Aorta (tissue), 5 donors: ENCODE data around the gene PABPC1L2B. TPM values are rescaled to one million over a fixed set of nuclear protein-coding genes. Genes with fewer than 3 reads are reported as not detected.
A peak's percentile ranks its signal among the peaks of the same experiment; 100 is the strongest.
"Not testable (repeated sequence)": the region's sequence is repeated elsewhere in the genome, so short reads cannot be mapped to it uniquely, and the experiment has no call there.

Experiments
- ATAC-seq: fragments of 200-7000 bp; cut with Tn5 transposase; one replicate; pipeline ENCODE4 v1.9.1; 2022; ENCODE audit warnings: moderate library complexity; ENCODE audit not compliant: low FRiP score
- DNase-seq, 2 donors: peaks; one replicate each; pipeline ENCODE4 v3.0.0-alpha.2; 2020
- H3K27ac ChIP-seq, 2 donors: one replicate each; pipeline ENCODE4 v1.5.1; 2013; ENCODE audit warnings: low read length in 2 of 2, mild to moderate bottlenecking in 2 of 2, moderate library complexity in 2 of 2, control low read depth in 1 of 2, inconsistent platforms in 1 of 2, low read depth in 1 of 2
- H3K27me3 ChIP-seq, 2 donors: one replicate each; pipeline ENCODE4 v1.6.1; 2013; ENCODE audit warnings: control low read depth in 1 of 2, low read length in 1 of 2, mild to moderate bottlenecking in 1 of 2, moderate library complexity in 1 of 2; ENCODE audit not compliant: insufficient read depth in 2 of 2, control insufficient read depth in 1 of 2
- H3K36me3 ChIP-seq, 2 donors: one replicate each; pipeline ENCODE4 v1.6.1; 2013; ENCODE audit warnings: control low read depth in 1 of 2, low read length in 1 of 2, mild to moderate bottlenecking in 1 of 2; ENCODE audit not compliant: insufficient read depth in 2 of 2, control insufficient read depth in 1 of 2
- H3K4me1 ChIP-seq, 2 donors: one replicate each; pipeline ENCODE4 v1.6.1; 2013; ENCODE audit warnings: low read length in 2 of 2, control low read depth in 1 of 2, mild to moderate bottlenecking in 1 of 2, moderate library complexity in 1 of 2; ENCODE audit not compliant: insufficient read depth in 2 of 2, control insufficient read depth in 1 of 2
- H3K4me3 ChIP-seq, 2 donors: one replicate each; pipeline ENCODE4 v1.5.1; 2013; ENCODE audit warnings: low read length in 2 of 2, control low read depth in 1 of 2, mild to moderate bottlenecking in 1 of 2
- H3K9me3 ChIP-seq: one replicate; pipeline ENCODE4 v1.6.1; 2013; ENCODE audit warnings: mild to moderate bottlenecking, low read length; ENCODE audit not compliant: control insufficient read depth
- WGBS, 2 donors: extraction: QIAGEN DNeasy Blood & Tissue Kit; methylation state at CpG; one replicate each; pipeline ENCODE4 v1.1.7; 2013; 5-methylcytosine and 5-hydroxymethylcytosine counted together
- intact Hi-C, 2 donors: fragments of 100-400 bp; cut with DNase I; formaldehyde crosslinking; loops; one replicate each; pipeline versions ENCODE4 v1.14.2 to v1.15.0; 2022
- long read RNA-seq, 2 donors: library from polyadenylated mRNA; unstranded; transcript quantifications; one replicate each; pipeline ENCODE4 v2.0.0, GENCODE V29; 2020 to 2021
- polyA plus RNA-seq, 2 donors: library from polyadenylated mRNA; stranded (reverse); fragments of 200-250 nt; gene quantifications; one replicate each; pipeline ENCODE4 v1.2.3, GENCODE V29; 2013
- total RNA-seq, 2 donors: library from RNA; stranded (reverse); fragmentation: NEBNext Ultra II Directional; extraction: Animal tissue kit (Norgen Biotek cat#: 25700); gene quantifications; one replicate each; pipeline ENCODE4 v1.2.1, GENCODE V29; 2021
- donor health status: healthy with polysubstance abuse.
- donor health status: Bipolar disorder and iron deficiency.
- donor health status: DM: no; HTN: no; CAD: no.
- donor health status: DM: no; HTN: no; CAD: no.
- donor health status: DM: yes; HTN: yes; CAD: no.

PABPC1L2B gene
- not detected for total RNA-seq
- not detected for polyA plus RNA-seq
- long read RNA-seq, donor 1, result 0 reads
- long read RNA-seq, donor 2, result 0 reads

GRCh38 chrX:73002733-73003132, at the start of gene PABPC1L2B:
Gene PABPC1L2B, plus strand, starts transcription at chrX:73002939. Its CDS starts 704 bp downstream, at chrX:73003643.
- ATAC-seq, DNase-seq, H3K36me3 ChIP-seq, H3K27ac ChIP-seq, H3K9me3 ChIP-seq, H3K4me1 ChIP-seq, intact Hi-C loops, H3K4me3 ChIP-seq, H3K27me3 ChIP-seq: not testable (repeated sequence)
- no CpG with 5 or more reads among the region's 44 CpGs for WGBS, 2 donors

DNA sequence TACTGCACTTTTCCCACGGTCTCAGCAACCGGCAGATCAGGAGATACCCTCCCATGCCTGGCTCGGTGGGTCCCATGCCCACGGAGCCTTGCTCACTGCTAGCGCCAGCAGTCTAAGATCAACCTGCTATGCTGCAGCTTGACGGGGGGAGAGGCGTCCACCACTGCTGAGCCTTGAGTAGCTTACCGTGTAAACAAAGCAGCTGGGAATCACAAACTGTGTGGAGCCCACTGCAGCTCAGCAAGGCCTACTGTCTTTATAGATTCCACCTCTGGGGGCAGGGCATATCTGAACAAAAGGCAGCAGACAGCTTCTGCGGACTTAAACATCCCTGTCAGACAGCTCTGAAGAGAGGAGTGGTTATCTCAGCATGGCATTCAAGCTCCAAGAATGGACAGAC, 42.8 kb upstream of the PABPC1L2B start:
- H3K36me3 ChIP-seq, intact Hi-C loops, ATAC-seq, H3K4me3 ChIP-seq, H3K27me3 ChIP-seq, H3K4me1 ChIP-seq, H3K27ac ChIP-seq, H3K9me3 ChIP-seq, DNase-seq: not testable (repeated sequence)
- no CpG with 5 or more reads among the region's 9 CpGs for WGBS, 2 donors

DNA sequence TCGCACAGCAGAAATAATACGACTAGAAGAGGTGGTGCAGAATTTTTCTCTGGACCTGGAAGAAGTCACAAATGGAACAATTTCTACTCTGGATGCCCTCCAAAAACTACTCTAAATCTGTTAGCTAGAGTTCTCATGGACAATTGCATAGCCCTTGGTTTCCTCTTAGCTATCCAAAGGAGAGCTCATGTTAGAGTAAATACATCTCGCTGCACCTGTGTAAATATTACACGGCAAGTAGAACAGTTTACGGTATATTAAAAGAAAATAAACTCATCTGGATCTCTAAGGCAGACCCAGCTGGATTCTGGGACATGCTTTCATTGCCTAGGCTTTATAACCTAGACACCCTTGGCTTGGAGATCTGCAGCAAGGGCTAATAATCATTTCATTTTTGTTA, 30.9 kb upstream of the PABPC1L2B start:
- H3K9me3 ChIP-seq, H3K36me3 ChIP-seq, DNase-seq, H3K4me3 ChIP-seq, ATAC-seq, H3K4me1 ChIP-seq, H3K27ac ChIP-seq, H3K27me3 ChIP-seq, intact Hi-C loops: not testable (repeated sequence)
- WGBS, 2 donors, result no CpG with 5 or more reads among the region's 5 CpGs

- DNase-seq, ATAC-seq, H3K27ac ChIP-seq, H3K36me3 ChIP-seq, H3K27me3 ChIP-seq, H3K4me3 ChIP-seq, H3K9me3 ChIP-seq, H3K4me1 ChIP-seq, intact Hi-C loops: not testable (repeated sequence)
- no CpG with 5 or more reads among the region's 7 CpGs for WGBS, 2 donors
These were observed 27.9 kb upstream of the PABPC1L2B start for GRCh38 chrX:72974885-72975284.

DNA sequence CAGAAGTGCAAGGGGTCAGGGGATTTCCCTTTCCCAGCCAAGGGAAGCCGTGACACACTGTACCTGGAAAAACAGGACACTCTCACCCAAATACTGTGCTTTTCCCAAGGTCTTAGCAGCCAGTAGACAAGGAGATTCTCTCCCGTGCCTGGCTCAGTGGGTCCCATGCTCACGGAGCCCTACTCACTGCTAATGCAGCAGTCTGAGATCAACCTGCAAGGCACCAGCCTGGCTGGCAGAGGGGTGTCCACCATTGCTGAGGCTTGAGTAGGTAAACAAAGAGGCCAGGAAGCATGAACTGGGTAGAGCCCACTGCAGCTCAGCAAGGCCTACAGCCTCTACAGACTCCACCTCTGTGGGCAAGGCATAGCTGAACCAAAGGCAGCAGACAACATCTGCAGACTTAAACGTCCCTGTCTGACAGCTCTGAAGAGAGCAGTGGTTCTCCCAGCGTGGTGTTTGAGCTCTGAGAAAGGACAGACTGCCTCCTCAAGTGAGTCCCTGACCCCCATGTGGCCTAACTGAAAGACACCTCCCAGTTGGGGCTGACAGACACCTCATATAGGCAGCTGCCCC, 21.8 kb upstream of the PABPC1L2B start:
- H3K27me3 ChIP-seq, ATAC-seq, H3K4me1 ChIP-seq, H3K9me3 ChIP-seq, H3K27ac ChIP-seq, H3K36me3 ChIP-seq, intact Hi-C loops, H3K4me3 ChIP-seq: not testable (repeated sequence)
- 60 to 62% methylated on average over 5 of the region's 5 CpGs for WGBS, 2 donors
- DNase-seq, result peak; percentile 15

- no CpG with 5 or more reads among the region's 19 CpGs for WGBS, 2 donors
- H3K27ac ChIP-seq, H3K9me3 ChIP-seq, ATAC-seq, H3K36me3 ChIP-seq, H3K4me3 ChIP-seq, H3K4me1 ChIP-seq, intact Hi-C loops, DNase-seq, H3K27me3 ChIP-seq: not testable (repeated sequence)
These were observed 1.3 kb downstream of the PABPC1L2B start for GRCh38 chrX:73004032-73004431.

DNA sequence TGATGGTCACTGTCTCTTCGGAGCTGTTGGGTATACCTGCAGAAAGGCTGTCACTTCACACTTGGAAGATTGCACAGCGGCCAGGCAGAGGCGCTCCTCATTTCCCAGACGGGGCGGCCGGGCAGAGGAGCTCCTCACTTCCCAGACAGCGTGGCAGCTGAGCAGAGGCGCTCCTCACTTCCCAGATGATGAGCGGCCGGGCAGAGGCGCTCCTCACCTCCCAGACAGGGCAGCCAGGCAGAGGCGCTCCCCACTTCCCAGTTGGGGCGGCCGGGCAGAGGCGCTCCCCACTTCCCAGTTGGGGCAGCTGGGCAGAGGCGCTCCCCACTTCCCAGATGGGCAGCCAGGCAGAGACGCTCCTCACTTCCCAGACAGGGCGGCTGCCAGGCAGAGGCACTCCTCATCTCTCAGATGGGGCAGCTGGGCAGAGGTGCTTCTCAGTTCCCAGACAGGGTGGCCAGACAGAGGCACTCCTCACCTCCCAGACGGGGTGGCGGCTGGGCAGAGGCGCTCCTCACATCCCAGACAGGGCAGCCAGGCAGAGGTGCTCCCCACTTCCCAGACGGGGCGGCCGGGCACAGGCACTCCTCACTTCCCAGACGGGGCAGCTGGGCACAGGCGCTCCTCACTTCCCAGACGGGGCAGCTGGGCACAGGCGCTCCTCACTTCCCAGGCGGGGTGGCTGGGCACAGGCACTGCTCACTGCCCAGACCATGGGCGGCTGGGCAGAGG, 18.8 kb downstream of the PABPC1L2B start:
- DNase-seq (no peak), ATAC-seq (no peak)
- intact Hi-C loops, result no loop called here
- Histone ChIP-seq H3K4me1 (no peaks in the 10 kb centered on the region), H3K27ac (no peak overlapping the region), H3K27me3 (no peaks in the 10 kb centered on the region), H3K9me3 (no peaks in the 10 kb centered on the region), H3K36me3 (no peaks in the 10 kb centered on the region), H3K4me3 (no peak overlapping the region)
- 87 to 92% methylated on average over 27 to 30 of the region's 30 CpGs for WGBS, 2 donors

GRCh38 chrX:73022093-73022445, 19.3 kb downstream of the PABPC1L2B start:
- H3K36me3 ChIP-seq, H3K4me3 ChIP-seq, intact Hi-C loops, H3K9me3 ChIP-seq, H3K27me3 ChIP-seq, H3K4me1 ChIP-seq, DNase-seq, H3K27ac ChIP-seq, ATAC-seq: not testable (repeated sequence)
- 94 to 95% methylated on average over 8 to 12 of the region's 12 CpGs for WGBS, 2 donors

DNA sequence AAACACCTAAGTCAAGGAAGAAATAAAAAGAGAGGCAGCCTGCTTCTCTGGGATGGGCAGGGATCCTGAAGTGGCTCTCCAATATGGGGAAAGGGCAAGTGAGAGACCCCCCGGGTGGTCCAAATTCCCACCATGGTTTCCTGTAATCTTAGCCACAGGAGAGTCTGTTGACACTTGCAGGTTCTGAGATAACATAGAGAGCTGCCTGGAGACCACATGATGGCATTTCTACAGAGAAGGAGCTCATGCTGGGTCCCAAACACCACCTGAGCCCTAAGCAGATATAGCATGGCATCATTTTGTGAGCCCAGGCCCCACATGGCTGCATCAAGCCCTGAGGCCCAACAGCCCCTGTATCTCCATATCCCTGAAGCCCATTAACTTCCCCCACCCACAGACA, 26.1 kb downstream of the PABPC1L2B start:
- H3K4me3 ChIP-seq, result no peak overlapping the region
- ATAC-seq (no peak), DNase-seq (no peak)
- no peaks in the 10 kb centered on the region for H3K4me1 ChIP-seq
- intact Hi-C loops, result no loop called here
- H3K27ac ChIP-seq, result no peak overlapping the region
- no peaks in the 10 kb centered on the region for H3K27me3 ChIP-seq
- H3K9me3 ChIP-seq, result no peaks in the 10 kb centered on the region
- H3K36me3 ChIP-seq, result no peaks in the 10 kb centered on the region
- WGBS, 2 donors, result 3 to 50% methylated on average over 1 of the region's 1 CpG
